Measurements from ENCODE around the gene CLN6. TPM values are rescaled to one million over a fixed set of nuclear protein-coding genes. Genes with fewer than 3 reads are reported as not detected.

Gene CLN6
- total RNA-seq, 1 experiment from 2014 or later: 71.9 TPM

DNA sequence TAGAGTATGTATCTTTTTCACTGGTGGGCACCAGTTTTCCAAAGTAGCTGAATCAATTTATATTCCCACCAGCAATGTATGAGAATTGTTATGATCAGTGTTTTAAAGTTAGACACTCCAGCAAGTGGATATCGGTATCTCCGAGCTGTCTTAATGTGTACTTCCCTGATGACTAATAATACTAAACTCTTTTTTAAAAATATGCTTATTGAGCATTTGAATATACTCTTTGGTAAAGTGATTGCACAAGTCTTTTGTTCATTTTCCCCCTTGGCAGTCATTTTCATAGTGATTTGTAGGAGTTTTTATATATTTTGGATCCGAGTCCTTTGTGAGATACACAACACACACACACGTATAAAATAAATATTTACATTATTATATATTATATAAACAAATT is 35.6 kb upstream of the CLN6 start:
- Mint-ChIP-seq H3K9me3 (peaks cover 0 to 3% of the 10 kb centered on the region in 2 experiments; a peak in 1 of 5 replicates), H3K27me3 (ENCODE audit: low read depth) (no peaks in the 10 kb centered on the region), H3K36me3 (ENCODE audit: insufficient read depth in 1 of 3, low read depth in 3 of 3) (peaks cover 0 to 2% (median 0%) of the 10 kb centered on the region in 3 experiments; a peak in 3 of 7 replicates), H3K4me3 (no peak overlapping the region), H3K4me1 (peaks cover 41 to 48% of the 10 kb centered on the region in 2 experiments), H3K27ac (0 out of 7 replicates have a peak overlapping the region, but pooled peaks of 1 of the 3 experiments have one; percentile 87)
- Histone ChIP-seq H2AK5ac (ENCODE audit: insufficient read length, low read length) (no peak overlapping the region), H2BK15ac (ENCODE audit: low read depth, low read length) (no peak overlapping the region), H3K14ac (ENCODE audit: insufficient read depth, low read length) (no peak overlapping the region), H4K8ac (replicated peaks; ENCODE audit: insufficient read length, low read depth, low read length) (no peak overlapping the region), H4K20me1 (ENCODE audit: control insufficient read depth, insufficient read depth, insufficient read length) (no peaks in the 10 kb centered on the region), H4K5ac (ENCODE audit: insufficient read length, low read depth, low read length) (no peak overlapping the region), H3K4ac (ENCODE audit: low read depth, low read length) (no peak overlapping the region), H3K9me3 (ENCODE audit: control insufficient read depth, low read depth, low read length) (no peaks in the 10 kb centered on the region), H3K27ac (ENCODE audit: insufficient read length, low read depth, low read length) (no peak overlapping the region), H3T11ph (ENCODE audit: low read length) (no peak overlapping the region), H2BK20ac (ENCODE audit: low read depth, low read length, poor library complexity, severe bottlenecking) (no peak overlapping the region), H2BK5ac (ENCODE audit: insufficient read length, low read length) (no peak overlapping the region), H3K79me2 (ENCODE audit: insufficient read depth, low read length) (no peaks in the 10 kb centered on the region), H2BK120ac (ENCODE audit: low read depth, low read length, poor library complexity, severe bottlenecking) (no peak overlapping the region), H2AFZ (ENCODE audit: low read length) (no peak overlapping the region), H3K23me2 (ENCODE audit: insufficient read length, low read depth, low read length, poor library complexity, severe bottlenecking) (no peaks in the 10 kb centered on the region), H3K27me3 (ENCODE audit: insufficient read depth, low read length) (no peaks in the 10 kb centered on the region), H2BK12ac (ENCODE audit: insufficient read length, low read depth, low read length) (no peak overlapping the region), H3K56ac (ENCODE audit: insufficient read length, low read depth, low read length) (no peak overlapping the region), H3K18ac (ENCODE audit: insufficient read length, low read depth, low read length) (no peak overlapping the region), H3K9ac (ENCODE audit: extremely low read depth, insufficient read length, low read length) (no peak overlapping the region), H3K23ac (ENCODE audit: insufficient read length, low read depth, low read length) (no peak overlapping the region), H4K91ac (ENCODE audit: insufficient read length, low read depth, low read length) (no peak overlapping the region), H3K4me1 (ENCODE audit: insufficient read depth, low read length) (peaks cover 2% of the 10 kb centered on the region; the same call in 1 of the 2 replicates), H3K79me1 (ENCODE audit: insufficient read depth, low read depth, low read length, poor library complexity, severe bottlenecking) (no peaks in the 10 kb centered on the region), H3K4me2 (ENCODE audit: insufficient read depth, insufficient read length, low read length) (no peak overlapping the region)
- TF ChIP-seq, protein P1, sequence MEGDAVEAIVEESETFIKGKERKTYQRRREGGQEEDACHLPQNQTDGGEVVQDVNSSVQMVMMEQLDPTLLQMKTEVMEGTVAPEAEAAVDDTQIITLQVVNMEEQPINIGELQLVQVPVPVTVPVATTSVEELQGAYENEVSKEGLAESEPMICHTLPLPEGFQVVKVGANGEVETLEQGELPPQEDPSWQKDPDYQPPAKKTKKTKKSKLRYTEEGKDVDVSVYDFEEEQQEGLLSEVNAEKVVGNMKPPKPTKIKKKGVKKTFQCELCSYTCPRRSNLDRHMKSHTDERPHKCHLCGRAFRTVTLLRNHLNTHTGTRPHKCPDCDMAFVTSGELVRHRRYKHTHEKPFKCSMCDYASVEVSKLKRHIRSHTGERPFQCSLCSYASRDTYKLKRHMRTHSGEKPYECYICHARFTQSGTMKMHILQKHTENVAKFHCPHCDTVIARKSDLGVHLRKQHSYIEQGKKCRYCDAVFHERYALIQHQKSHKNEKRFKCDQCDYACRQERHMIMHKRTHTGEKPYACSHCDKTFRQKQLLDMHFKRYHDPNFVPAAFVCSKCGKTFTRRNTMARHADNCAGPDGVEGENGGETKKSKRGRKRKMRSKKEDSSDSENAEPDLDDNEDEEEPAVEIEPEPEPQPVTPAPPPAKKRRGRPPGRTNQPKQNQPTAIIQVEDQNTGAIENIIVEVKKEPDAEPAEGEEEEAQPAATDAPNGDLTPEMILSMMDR (conservative IDR thresholded peaks at IDR 0.05): no peak
- no CpG with 5 or more reads among the region's 4 CpGs for WGBS (ENCODE audit: extremely low coverage, insufficient read length, low lambda C conversion rate)
- DNase-seq: no peak

All from H9 (cell line).